ENCODE results near the gene DEPP1. TPM values are rescaled to one million over a fixed set of nuclear protein-coding genes. Genes with fewer than 3 reads are reported as not detected.

DEPP1 gene
- total RNA-seq, 2 experiments from 2014 or later: 0.28 to 0.34 TPM

GRCh38 chr10:44961931-44962750 lies 16.5 kb downstream of the DEPP1 start:
- no peak for ATAC-seq
- intact Hi-C loops (cut with DNase I, micrococcal nuclease): no loop called here
- Mint-ChIP-seq H3K4me1 (peaks cover 27% of the 10 kb centered on the region), H3K9me3 (ENCODE audit: low read depth) (no peaks in the 10 kb centered on the region), H3K36me3 (ENCODE audit: low read depth) (peaks cover 2% of the 10 kb centered on the region), H3K4me3 (no peak overlapping the region), H3K27me3 (no peaks in the 10 kb centered on the region), H3K27ac (no peak overlapping the region)
- POLR2A ChIA-PET: no interaction called here
- CTCF ChIA-PET: interaction anchor here (0.5 to 2.3 kb wide), 2 partner anchors 30 to 710 kb away, joined by 3 to 7 read pairs; no protein-coding TSS in a partner anchor
- no peak for DNase-seq

GRCh38 chr10:44961230-44961571 lies 17.4 kb downstream of the DEPP1 start:
- DNase-seq: no peak
- no peak overlapping the region for H3K27ac Mint-ChIP-seq
- intact Hi-C loops (cut with DNase I, micrococcal nuclease): no loop called here
- H3K4me3 Mint-ChIP-seq: no peak overlapping the region
- ChIA-PET POLR2A (no interaction called here), CTCF (interaction anchor here (0.6 to 2.3 kb wide), 2 partner anchors 29 to 524 kb away, joined by 3 to 7 read pairs; no protein-coding TSS in a partner anchor)
- H3K4me1 Mint-ChIP-seq: peaks cover 24% of the 10 kb centered on the region
- H3K27me3 Mint-ChIP-seq: no peaks in the 10 kb centered on the region
- peaks cover 3% of the 10 kb centered on the region for H3K9me3 Mint-ChIP-seq (ENCODE audit: low read depth)
- ATAC-seq: no peak
- H3K36me3 Mint-ChIP-seq (ENCODE audit: low read depth): peaks cover 9% of the 10 kb centered on the region

GRCh38 chr10:44960482-44961229 lies 18.0 kb downstream of the DEPP1 start:
- no peak overlapping the region for H3K27ac Mint-ChIP-seq
- POLR2A ChIA-PET: no interaction called here
- CTCF ChIA-PET: interaction anchor here (0.6 to 2.3 kb wide), 2 partner anchors 28 to 525 kb away, joined by 3 to 7 read pairs; no protein-coding TSS in a partner anchor

GRCh38 chr10:44960088-44960460 lies 18.5 kb downstream of the DEPP1 start:
- Mint-ChIP-seq H3K9me3 (ENCODE audit: low read depth) (peaks cover 3% of the 10 kb centered on the region), H3K27ac (no peak overlapping the region), H3K27me3 (no peaks in the 10 kb centered on the region), H3K36me3 (ENCODE audit: low read depth) (peaks cover 11% of the 10 kb centered on the region), H3K4me1 (peaks cover 19% of the 10 kb centered on the region), H3K4me3 (peak overlapping the region; percentile 80)
- DNase-seq: no peak
- intact Hi-C loops (cut with DNase I, micrococcal nuclease): no loop called here
- ChIA-PET CTCF (no interaction called here), POLR2A (no interaction called here)
- ATAC-seq: no peak

More at GRCh38 chr10:44960482-44961229, 18.0 kb downstream of the DEPP1 start:
- Mint-ChIP-seq H3K4me3 (peak overlapping the region; percentile 80), H3K36me3 (ENCODE audit: low read depth) (peaks cover 11% of the 10 kb centered on the region), H3K4me1 (peaks cover 21% of the 10 kb centered on the region), H3K27me3 (no peaks in the 10 kb centered on the region), H3K9me3 (ENCODE audit: low read depth) (peaks cover 3% of the 10 kb centered on the region)
- ATAC-seq (no peak), DNase-seq (no peak)
- intact Hi-C loops (cut with DNase I, micrococcal nuclease): no loop called here

- intact Hi-C loops (cut with DNase I, micrococcal nuclease): loop anchor here (1.0 to 2.0 kb wide), 6 partner anchors 15 to 1071 kb away; partner anchors contain the start of genes ZNF22 (in 2 of the 2), NCOA4 (in 1 of the 2) and ZFAND4 (in 1 of the 2)
- Mint-ChIP-seq H3K27me3 (no peaks in the 10 kb centered on the region), H3K4me1 (peaks cover 19% of the 10 kb centered on the region), H3K9me3 (ENCODE audit: low read depth) (peaks cover 3% of the 10 kb centered on the region), H3K4me3 (peak within 1 kb of the TSS; percentile 80), H3K36me3 (ENCODE audit: low read depth) (peaks cover 11% of the 10 kb centered on the region), H3K27ac (peak within 1 kb of the TSS; percentile 70)
- DNase-seq (peak; percentile 96), ATAC-seq (peak; percentile 100)
- CTCF ChIA-PET: interaction anchor here (0.7 kb wide), 1 partner anchor 98 kb away, joined by 3 read pairs; no protein-coding TSS in a partner anchor
- POLR2A ChIA-PET: interaction anchor here (0.5 kb wide), 1 partner anchor 336 kb away, joined by 3 read pairs; no protein-coding TSS in a partner anchor
Measured at GRCh38 chr10:44959247-44960087, 19.1 kb downstream of the DEPP1 start, which contains the start of gene RASSF4. RASSF4 (plus strand) TSS chr10:44959802; CDS start chr10:44970203, 10,401 bp downstream.

GRCh38 chr10:44958898-44959246 lies 19.7 kb downstream of the DEPP1 start:
- H3K27me3 Mint-ChIP-seq: no peaks in the 10 kb centered on the region
- ChIA-PET CTCF (no interaction called here), POLR2A (no interaction called here)
- peak overlapping the region; percentile 70 for H3K27ac Mint-ChIP-seq
- H3K4me1 Mint-ChIP-seq: peaks cover 19% of the 10 kb centered on the region
- peak overlapping the region; percentile 80 for H3K4me3 Mint-ChIP-seq
- ATAC-seq (no peak), DNase-seq (no peak)
- H3K36me3 Mint-ChIP-seq (ENCODE audit: low read depth): peaks cover 11% of the 10 kb centered on the region
- peaks cover 3% of the 10 kb centered on the region for H3K9me3 Mint-ChIP-seq (ENCODE audit: low read depth)
- intact Hi-C loops (cut with DNase I, micrococcal nuclease): loop anchor here (1.0 to 2.0 kb wide), 6 partner anchors 16 to 1072 kb away; partner anchors contain the start of genes ZNF22 (in 2 of the 2), NCOA4 (in 1 of the 2) and ZFAND4 (in 1 of the 2)

GRCh38 chr10:44958196-44958897 lies 20.3 kb downstream of the DEPP1 start:
- Mint-ChIP-seq H3K27me3 (no peaks in the 10 kb centered on the region), H3K36me3 (ENCODE audit: low read depth) (peaks cover 11% of the 10 kb centered on the region), H3K4me1 (peaks cover 19% of the 10 kb centered on the region), H3K9me3 (ENCODE audit: low read depth) (peaks cover 3% of the 10 kb centered on the region), H3K4me3 (peak overlapping the region; percentile 80), H3K27ac (peak overlapping the region; percentile 70)
- no peak for ATAC-seq
- DNase-seq: no peak
- ChIA-PET POLR2A (no interaction called here), CTCF (interaction anchor here (0.6 kb wide), 1 partner anchor 13 kb away, joined by 3 read pairs; no protein-coding TSS in a partner anchor)
- intact Hi-C loops (cut with DNase I, micrococcal nuclease): loop anchor here (2.0 kb wide), 3 partner anchors 16 to 1072 kb away; partner anchors contain the start of genes NCOA4 (in 1 of the 2) and ZNF22 (in 1 of the 2)

GRCh38 chr10:44956717-44957706 lies 21.6 kb downstream of the DEPP1 start:
- no peak overlapping the region for H3K27ac Mint-ChIP-seq
- no peak overlapping the region for H3K4me3 Mint-ChIP-seq
- H3K4me1 Mint-ChIP-seq: peaks cover 19% of the 10 kb centered on the region
- H3K27me3 Mint-ChIP-seq: no peaks in the 10 kb centered on the region
- intact Hi-C loops (cut with DNase I, micrococcal nuclease): no loop called here
- ATAC-seq (no peak), DNase-seq (no peak)
- POLR2A ChIA-PET: no interaction called here
- H3K36me3 Mint-ChIP-seq (ENCODE audit: low read depth): peaks cover 11% of the 10 kb centered on the region
- CTCF ChIA-PET: interaction anchor here (0.9 kb wide), 1 partner anchor 9 kb away, joined by 3 read pairs; no protein-coding TSS in a partner anchor
- H3K9me3 Mint-ChIP-seq (ENCODE audit: low read depth): peaks cover 3% of the 10 kb centered on the region

GRCh38 chr10:44956226-44956625 lies 22.4 kb downstream of the DEPP1 start:
- no peak overlapping the region for H3K27ac Mint-ChIP-seq
- ChIA-PET POLR2A (no interaction called here), CTCF (no interaction called here)
- intact Hi-C loops (cut with DNase I, micrococcal nuclease): no loop called here
- ATAC-seq (no peak), DNase-seq (no peak)
- H3K9me3 Mint-ChIP-seq (ENCODE audit: low read depth): peaks cover 3% of the 10 kb centered on the region
- peaks cover 19% of the 10 kb centered on the region for H3K4me1 Mint-ChIP-seq
- H3K36me3 Mint-ChIP-seq (ENCODE audit: low read depth): peaks cover 11% of the 10 kb centered on the region
- no peaks in the 10 kb centered on the region for H3K27me3 Mint-ChIP-seq
- no peak overlapping the region for H3K4me3 Mint-ChIP-seq
